Neuronal stem cell (in vitro differentiated cells): Measurements from ENCODE around the gene FAU.

Experiments
- DNase-seq: peaks from one replicate; pipeline ENCODE4 v3.0.0-alpha.2; 2013; ENCODE audit warnings: low spot score
- H2AFZ ChIP-seq: one replicate; pipeline ENCODE4 v1.6.1; 2013; ENCODE audit warnings: mild to moderate bottlenecking, low read length, inconsistent platforms
- H2AK5ac ChIP-seq: 2 replicates; pipeline ENCODE4 v1.6.1; 2013; ENCODE audit warnings: low read depth, mild to moderate bottlenecking, inconsistent platforms, low read length, moderate library complexity, mixed read lengths
- H2BK120ac ChIP-seq: 2 replicates; pipeline ENCODE4 v1.6.1; 2013; ENCODE audit warnings: low read depth, mild to moderate bottlenecking, inconsistent platforms, low read length, moderate library complexity, mixed read lengths
- H2BK12ac ChIP-seq: one replicate; pipeline ENCODE4 v1.6.1; 2013; ENCODE audit warnings: low read length, inconsistent platforms
- H2BK15ac ChIP-seq: 2 replicates; pipeline ENCODE4 v1.6.1; 2013; ENCODE audit warnings: mild to moderate bottlenecking, low read length, inconsistent platforms, mixed read lengths
- H2BK5ac ChIP-seq: one replicate; pipeline ENCODE4 v1.6.1; 2013; ENCODE audit warnings: inconsistent platforms, mild to moderate bottlenecking, low read length, moderate library complexity
- H3K14ac ChIP-seq: one replicate; pipeline ENCODE4 v1.6.1; 2013; ENCODE audit warnings: low read length, inconsistent platforms
- H3K18ac ChIP-seq: 2 replicates; pipeline ENCODE4 v1.6.1; 2013; ENCODE audit warnings: low read length, inconsistent platforms
- H3K23ac ChIP-seq: 2 replicates; pipeline ENCODE4 v1.6.1; 2013; ENCODE audit warnings: low read depth, mild to moderate bottlenecking, mixed read lengths, low read length, inconsistent platforms; ENCODE audit not compliant: poor library complexity
- H3K27ac ChIP-seq: replicated peaks from 3 replicates; pipeline ENCODE4 v1.5.1; 2013; ENCODE audit warnings: low read length, inconsistent platforms
- H3K27me3 ChIP-seq, 3 experiments: 2 replicates each; pipeline ENCODE4 v1.6.1; 2013; ENCODE audit warnings: low read length in 3 of 3, mild to moderate bottlenecking in 2 of 3, inconsistent platforms in 1 of 3, low read depth in 1 of 3, mixed read lengths in 1 of 3, moderate library complexity in 1 of 3; ENCODE audit not compliant: control insufficient read depth in 3 of 3, insufficient read depth in 3 of 3
- H3K36me3 ChIP-seq, 2 donors: replicated peaks in 1 of 2; 2 replicates each; pipeline ENCODE4 v1.6.1; 2013; ENCODE audit warnings: low read length in 2 of 2; ENCODE audit not compliant: control insufficient read depth in 2 of 2, insufficient read depth in 2 of 2
- H3K4ac ChIP-seq: 2 replicates; pipeline ENCODE4 v1.6.1; 2013; ENCODE audit warnings: inconsistent platforms, mild to moderate bottlenecking, low read length, moderate library complexity
- H3K4me1 ChIP-seq, 2 donors: 1 replicate in 1 of 2; 2 replicates in 1 of 2; pipeline ENCODE4 v1.6.1; 2013; ENCODE audit warnings: low read length in 2 of 2, low read depth in 1 of 2; ENCODE audit not compliant: control insufficient read depth in 2 of 2, insufficient read depth in 1 of 2
- H3K4me2 ChIP-seq: one replicate; pipeline ENCODE4 v1.6.1; 2013; ENCODE audit warnings: mild to moderate bottlenecking, low read length, inconsistent platforms; ENCODE audit not compliant: insufficient read depth, poor library complexity, severe bottlenecking
- H3K4me3 ChIP-seq, 2 donors: 2 replicates each; pipeline ENCODE4 v1.5.1; 2013; ENCODE audit warnings: low read length in 2 of 2, mild to moderate bottlenecking in 2 of 2, inconsistent platforms in 1 of 2, moderate library complexity in 1 of 2
- H3K79me1 ChIP-seq: one replicate; pipeline ENCODE4 v1.6.1; 2013; ENCODE audit warnings: low read depth, mild to moderate bottlenecking, inconsistent platforms, low read length, moderate library complexity
- H3K9ac ChIP-seq: one replicate; pipeline ENCODE4 v1.6.1; 2013; ENCODE audit warnings: mild to moderate bottlenecking, low read depth, low read length, inconsistent platforms; ENCODE audit not compliant: poor library complexity
- H3K9me3 ChIP-seq, 2 donors: replicated peaks in 1 of 2; 2 replicates each; pipeline versions ENCODE3 to v1.6.1; 2013; ENCODE audit warnings: low read length in 2 of 2, mild to moderate bottlenecking in 2 of 2, inconsistent platforms in 1 of 2, low read depth in 1 of 2, mixed read lengths in 1 of 2, moderate library complexity in 1 of 2; ENCODE audit not compliant: control insufficient read depth in 2 of 2, insufficient read depth in 1 of 2
- H4K8ac ChIP-seq: one replicate; pipeline ENCODE4 v1.6.1; 2013; ENCODE audit warnings: low read depth, mild to moderate bottlenecking, inconsistent platforms, low read length, moderate library complexity
- H4K91ac ChIP-seq: one replicate; pipeline ENCODE4 v1.6.1; 2013; ENCODE audit warnings: low read length, low read depth, mild to moderate bottlenecking, inconsistent platforms; ENCODE audit not compliant: poor library complexity
- WGBS, 2 donors: extraction: QIAGEN DNeasy Blood & Tissue Kit; methylation state at CpG; one replicate each; pipeline ENCODE4 v1.1.7; 2013; ENCODE audit warnings: missing lambda C conversion rate in 2 of 2, mixed read lengths in 1 of 2; ENCODE audit not compliant: insufficient read length in 2 of 2, insufficient replicate concordance in 1 of 2; ENCODE audit errors: extremely low coverage in 2 of 2; 5-methylcytosine and 5-hydroxymethylcytosine counted together

FAU gene

GRCh38 chr11:65132988-65133700 is 11.2 kb upstream of the FAU start:
- Histone ChIP-seq H3K27ac (no peak overlapping the region), H4K8ac (no peak overlapping the region), H3K4me3 (peak overlapping the region; percentile 27 to 79), H3K4me1 (peaks cover 9 to 13% of the 10 kb centered on the region in 2 donors), H3K9ac (peak overlapping the region; percentile 89), H3K27me3 (no peaks in the 10 kb centered on the region), H4K91ac (no peak overlapping the region), H3K4ac (no peak overlapping the region), H3K14ac (no peak overlapping the region), H3K9me3 (no peaks in the 10 kb centered on the region), H2BK15ac (peak overlapping the region; percentile 27), H2AK5ac (no peak overlapping the region), H2BK120ac (no peak overlapping the region), H3K4me2 (peak overlapping the region; percentile 95), H2AFZ (no peak overlapping the region), H2BK12ac (no peak overlapping the region), H2BK5ac (no peak overlapping the region), H3K36me3 (peaks cover 43 to 46% of the 10 kb centered on the region in 2 donors), H3K18ac (no peak overlapping the region), H3K23ac (peak overlapping the region; percentile 83), H3K79me1 (peaks cover 18% of the 10 kb centered on the region)
- DNase-seq = no peak
- no CpG with 5 or more reads among the region's 18 CpGs for WGBS, 2 donors

GRCh38 chr11:65132238-65132987 is 10.5 kb upstream of the FAU start:
- no peak overlapping the region for H3K18ac ChIP-seq
- no peak overlapping the region for H3K4ac ChIP-seq
- no peak for DNase-seq
- no peaks in the 10 kb centered on the region for H3K27me3 ChIP-seq
- no peak overlapping the region for H2AK5ac ChIP-seq
- WGBS, 2 donors = no CpG with 5 or more reads among the region's 10 CpGs
- H3K23ac ChIP-seq = peak overlapping the region; percentile 60
- H3K14ac ChIP-seq = no peak overlapping the region
- H3K36me3 ChIP-seq = peaks cover 49 to 53% of the 10 kb centered on the region in 2 donors
- H2BK120ac ChIP-seq = no peak overlapping the region
- peak overlapping the region in 1 of 2 donors; percentile 79 for H3K4me3 ChIP-seq
- H3K4me1 ChIP-seq = peaks cover 9 to 13% of the 10 kb centered on the region in 2 donors
- H3K4me2 ChIP-seq = no peak overlapping the region
- H2BK5ac ChIP-seq = no peak overlapping the region
- no peak overlapping the region for H4K91ac ChIP-seq
- H3K9me3 ChIP-seq = no peaks in the 10 kb centered on the region
- no peak overlapping the region for H2AFZ ChIP-seq
- H3K79me1 ChIP-seq = peaks cover 18% of the 10 kb centered on the region
- H4K8ac ChIP-seq = no peak overlapping the region
- H2BK12ac ChIP-seq = no peak overlapping the region
- H3K9ac ChIP-seq = peak overlapping the region; percentile 12
- no peak overlapping the region for H3K27ac ChIP-seq
- H2BK15ac ChIP-seq = no peak overlapping the region

GRCh38 chr11:65131895-65132237 is 9.9 kb upstream of the FAU start:
- H2BK5ac ChIP-seq = no peak overlapping the region
- no peaks in the 10 kb centered on the region for H3K27me3 ChIP-seq
- no peaks in the 10 kb centered on the region for H3K9me3 ChIP-seq
- no peak overlapping the region for H4K91ac ChIP-seq
- H3K4me1 ChIP-seq = peaks cover 9 to 13% of the 10 kb centered on the region in 2 donors
- H2AK5ac ChIP-seq = no peak overlapping the region
- no peak overlapping the region for H2BK15ac ChIP-seq
- no CpG with 5 or more reads among the region's 6 CpGs for WGBS, 2 donors
- H2BK12ac ChIP-seq = no peak overlapping the region
- no peak overlapping the region for H2BK120ac ChIP-seq
- H3K27ac ChIP-seq = no peak overlapping the region
- no peak for DNase-seq
- no peak overlapping the region for H3K18ac ChIP-seq
- peaks cover 53 to 58% of the 10 kb centered on the region in 2 donors for H3K36me3 ChIP-seq
- H3K9ac ChIP-seq = no peak overlapping the region
- no peak overlapping the region for H4K8ac ChIP-seq
- H3K4me3 ChIP-seq = no peak overlapping the region
- no peak overlapping the region for H3K14ac ChIP-seq
- H2AFZ ChIP-seq = no peak overlapping the region
- H3K4me2 ChIP-seq = no peak overlapping the region
- peak overlapping the region; percentile 45 for H3K23ac ChIP-seq
- H3K79me1 ChIP-seq = peaks cover 18% of the 10 kb centered on the region
- H3K4ac ChIP-seq = no peak overlapping the region

- no peak overlapping the region for H3K4me2 ChIP-seq
- no peak overlapping the region for H2BK120ac ChIP-seq
- no peak overlapping the region for H2AK5ac ChIP-seq
- DNase-seq = no peak
- H3K14ac ChIP-seq = no peak overlapping the region
- H4K91ac ChIP-seq = no peak overlapping the region
- H3K27ac ChIP-seq = no peak overlapping the region
- no peak overlapping the region for H2BK15ac ChIP-seq
- no peaks in the 10 kb centered on the region for H3K27me3 ChIP-seq
- peaks cover 18% of the 10 kb centered on the region for H3K79me1 ChIP-seq
- peaks cover 57 to 63% of the 10 kb centered on the region in 2 donors for H3K36me3 ChIP-seq
- WGBS, 2 donors = no CpG with 5 or more reads among the region's 3 CpGs
- no peak overlapping the region for H3K18ac ChIP-seq
- H3K4me1 ChIP-seq = peaks cover 9 to 13% of the 10 kb centered on the region in 2 donors
- no peak overlapping the region for H4K8ac ChIP-seq
- no peaks in the 10 kb centered on the region for H3K9me3 ChIP-seq
- H3K23ac ChIP-seq = no peak overlapping the region
- H3K4ac ChIP-seq = no peak overlapping the region
- H2BK5ac ChIP-seq = no peak overlapping the region
- no peak overlapping the region for H3K4me3 ChIP-seq
- H3K9ac ChIP-seq = no peak overlapping the region
- H2AFZ ChIP-seq = no peak overlapping the region
- H2BK12ac ChIP-seq = no peak overlapping the region
These were observed 9.5 kb upstream of the FAU start for GRCh38 chr11:65131417-65131776.
